RWPE1 (cell line): ENCODE measurements around the gene DUSP22.

Experiments
- CTCF ChIA-PET: fragments of 350-600 bp; sonication (Branson Sonifier 250); formaldehyde crosslinking; extraction: SDS; loops from one replicate; lab custom pipeline; 2021; lab: Yijun Ruan, JAX
- POLR2A ChIA-PET: fragments of 400-600 bp; formaldehyde crosslinking; extraction: SDS; loops from one replicate; lab custom pipeline; 2020; ENCODE audit warnings: antibody characterized with exemption; ENCODE audit not compliant: low non-redundant PET; lab: Yijun Ruan, JAX
- DNase-seq: peaks from one replicate; pipeline ENCODE4 v3.0.0; 2012; ENCODE audit warnings: low spot score
- H3K27ac ChIP-seq: fragments of 450-650 bp; 2 replicates; pipeline ENCODE4 v1.5.1; 2017
- CTCF ChIP-seq: fragments of 450-650 bp; conservative IDR thresholded peaks from 2 replicates; pipeline ENCODE4 v1.5.1; 2017; ENCODE audit warnings: low read depth, mild to moderate bottlenecking

Gene DUSP22

GRCh38 chr6:383856-384255 is 91.6 kb downstream of the DUSP22 start:
- DNase-seq: no peak
- CTCF ChIA-PET: interaction anchor here (0.6 kb wide), 1 partner anchor 20 kb away, joined by 6 read pairs; no protein-coding TSS in a partner anchor
- H3K27ac ChIP-seq: no peak overlapping the region
- no peak for TF ChIP-seq CTCF
- POLR2A ChIA-PET: no interaction called here

GRCh38 chr6:384898-385297 is 92.6 kb downstream of the DUSP22 start:
- POLR2A ChIA-PET: no interaction called here

GRCh38 chr6:385614-386013 is 93.3 kb downstream of the DUSP22 start:
- POLR2A ChIA-PET: no interaction called here
- TF ChIP-seq CTCF: no peak
- CTCF ChIA-PET: no interaction called here
- H3K27ac ChIP-seq: no peak overlapping the region
- DNase-seq: no peak

More at GRCh38 chr6:384898-385297, 92.6 kb downstream of the DUSP22 start:
- no peak for DNase-seq
- no peak overlapping the region for H3K27ac ChIP-seq
- CTCF ChIA-PET: no interaction called here
- no peak for TF ChIP-seq CTCF

GRCh38 chr6:386688-387266 is 94.5 kb downstream of the DUSP22 start:
- ChIA-PET POLR2A (no interaction called here), CTCF (interaction anchor here (0.6 kb wide), 1 partner anchor 45 kb away, joined by 3 read pairs; no protein-coding TSS in a partner anchor)
- DNase-seq: no peak
- no peak for TF ChIP-seq CTCF
- H3K27ac ChIP-seq: no peak overlapping the region

GRCh38 chr6:387293-387741 is 95.0 kb downstream of the DUSP22 start:
- H3K27ac ChIP-seq: no peak overlapping the region
- no peak for DNase-seq
- no peak for TF ChIP-seq CTCF
- ChIA-PET CTCF (interaction anchor here (0.9 kb wide), 1 partner anchor 12 kb away, joined by 3 read pairs; no protein-coding TSS in a partner anchor), POLR2A (no interaction called here)

GRCh38 chr6:388202-388903 is 96.1 kb downstream of the DUSP22 start:
- H3K27ac ChIP-seq: no peak overlapping the region
- POLR2A ChIA-PET: no interaction called here
- no peak for TF ChIP-seq CTCF
- CTCF ChIA-PET: interaction anchor here (0.5 to 0.9 kb wide), 3 partner anchors 9 to 995 kb away, joined by 3 to 4 read pairs (median 3); no protein-coding TSS in a partner anchor
- no peak for DNase-seq
